Measurements from ENCODE around the gene SLC6A6. TPM values are rescaled to one million over a fixed set of nuclear protein-coding genes. Genes with fewer than 3 reads are reported as not detected.
"Not testable (repeated sequence)": the region's sequence is repeated elsewhere in the genome, so short reads cannot be mapped to it uniquely, and the experiment has no call there.

The SLC6A6 gene
- total RNA-seq, 1 donor from 2014 or later = 30.3 TPM

DNA sequence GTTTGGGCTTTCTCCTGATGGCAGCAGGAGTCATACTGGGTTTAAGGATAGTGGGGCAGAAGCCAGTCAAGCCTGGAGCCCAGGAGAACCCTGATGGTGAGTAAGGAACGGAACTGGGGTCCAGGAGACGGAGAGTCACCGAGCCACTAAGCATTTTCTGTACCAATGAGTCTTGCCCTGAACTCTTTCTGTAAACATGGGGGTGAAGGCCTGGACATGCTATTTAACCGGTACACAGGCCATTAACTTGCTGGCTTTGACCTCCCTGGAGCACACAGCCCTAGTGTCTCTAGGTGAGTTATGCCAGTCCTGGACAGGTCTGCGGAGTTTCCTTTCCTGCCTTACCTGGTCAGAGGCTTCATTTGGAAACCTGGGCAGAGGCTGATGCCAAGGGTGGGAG lies 3.9 kb downstream of the SLC6A6 start:
- H3K27ac Mint-ChIP-seq = peak overlapping the region; percentile 67
- peaks cover 19% of the 10 kb centered on the region for H3K4me1 Mint-ChIP-seq (ENCODE audit: unreplicated experiment)
- no peaks in the 10 kb centered on the region for H3K9me3 Mint-ChIP-seq
- DNase-seq (ENCODE audit: extremely low spot score, unreplicated experiment) = no peak
- TF ChIP-seq, protein P1, sequence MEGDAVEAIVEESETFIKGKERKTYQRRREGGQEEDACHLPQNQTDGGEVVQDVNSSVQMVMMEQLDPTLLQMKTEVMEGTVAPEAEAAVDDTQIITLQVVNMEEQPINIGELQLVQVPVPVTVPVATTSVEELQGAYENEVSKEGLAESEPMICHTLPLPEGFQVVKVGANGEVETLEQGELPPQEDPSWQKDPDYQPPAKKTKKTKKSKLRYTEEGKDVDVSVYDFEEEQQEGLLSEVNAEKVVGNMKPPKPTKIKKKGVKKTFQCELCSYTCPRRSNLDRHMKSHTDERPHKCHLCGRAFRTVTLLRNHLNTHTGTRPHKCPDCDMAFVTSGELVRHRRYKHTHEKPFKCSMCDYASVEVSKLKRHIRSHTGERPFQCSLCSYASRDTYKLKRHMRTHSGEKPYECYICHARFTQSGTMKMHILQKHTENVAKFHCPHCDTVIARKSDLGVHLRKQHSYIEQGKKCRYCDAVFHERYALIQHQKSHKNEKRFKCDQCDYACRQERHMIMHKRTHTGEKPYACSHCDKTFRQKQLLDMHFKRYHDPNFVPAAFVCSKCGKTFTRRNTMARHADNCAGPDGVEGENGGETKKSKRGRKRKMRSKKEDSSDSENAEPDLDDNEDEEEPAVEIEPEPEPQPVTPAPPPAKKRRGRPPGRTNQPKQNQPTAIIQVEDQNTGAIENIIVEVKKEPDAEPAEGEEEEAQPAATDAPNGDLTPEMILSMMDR (conservative IDR thresholded peaks at IDR 0.05) = no peak
- H3K4me3 Mint-ChIP-seq = peak overlapping the region; percentile 34
- peaks cover 7% of the 10 kb centered on the region for H3K36me3 Mint-ChIP-seq
- peaks cover 6% of the 10 kb centered on the region for H3K27me3 Mint-ChIP-seq

DNA sequence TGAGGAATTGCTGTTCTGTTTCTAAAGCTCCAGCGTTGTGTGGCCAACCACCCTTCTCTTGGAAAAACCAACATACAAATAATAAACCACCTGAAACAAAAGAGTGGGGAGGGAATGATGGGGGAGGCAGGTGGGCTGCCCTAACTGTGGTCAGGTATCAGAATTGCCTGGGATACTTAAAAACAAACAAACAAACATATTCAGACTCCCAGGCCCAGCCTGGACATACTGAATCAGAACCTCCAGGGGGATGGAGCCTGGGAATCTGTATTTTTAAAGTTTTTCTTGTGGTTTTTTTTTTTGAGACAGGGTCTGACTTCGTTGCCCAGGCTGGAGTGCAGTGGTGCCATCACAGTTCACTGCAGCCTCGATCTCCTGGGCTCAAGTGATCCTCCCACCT lies 4.4 kb downstream of the SLC6A6 start:
- no peak for DNase-seq (ENCODE audit: extremely low spot score, unreplicated experiment)
- TF ChIP-seq, protein P1 (conservative IDR thresholded peaks at IDR 0.05) = no peak

DNA sequence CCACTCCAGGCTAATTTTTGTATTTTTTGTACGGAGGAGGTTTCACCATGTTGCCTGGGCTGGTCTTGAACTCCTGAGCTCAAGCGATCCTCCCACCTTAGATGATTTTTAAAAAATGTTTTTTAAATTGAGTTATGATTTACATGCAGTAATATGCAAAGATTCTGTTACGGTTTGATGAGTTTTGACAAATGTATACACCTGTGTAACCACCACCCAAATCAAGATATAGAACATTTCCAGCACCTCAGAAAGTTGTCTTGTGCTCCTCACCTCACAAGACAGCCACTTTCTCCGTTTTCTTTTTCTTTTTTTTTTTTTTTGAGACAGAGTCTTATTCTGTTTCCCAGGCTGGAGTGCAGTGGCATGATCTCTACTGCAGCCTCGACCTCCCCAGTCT lies 4.8 kb downstream of the SLC6A6 start:
- H3K9me3 Mint-ChIP-seq = no peaks in the 10 kb centered on the region
- DNase-seq (ENCODE audit: extremely low spot score, unreplicated experiment) = no peak
- peaks cover 7% of the 10 kb centered on the region for H3K36me3 Mint-ChIP-seq
- no peak overlapping the region for H3K4me3 Mint-ChIP-seq
- no peaks in the 10 kb centered on the region for H3K27me3 Mint-ChIP-seq
- TF ChIP-seq, protein P1 (conservative IDR thresholded peaks at IDR 0.05) = no peak
- peaks cover 15% of the 10 kb centered on the region for H3K4me1 Mint-ChIP-seq (ENCODE audit: unreplicated experiment)
- no peak overlapping the region for H3K27ac Mint-ChIP-seq

More for the DNA sequence above, 4.4 kb downstream of the SLC6A6 start:
- peak overlapping the region; percentile 34 for H3K4me3 Mint-ChIP-seq
- no peaks in the 10 kb centered on the region for H3K9me3 Mint-ChIP-seq
- peaks cover 17% of the 10 kb centered on the region for H3K4me1 Mint-ChIP-seq (ENCODE audit: unreplicated experiment)
- H3K36me3 Mint-ChIP-seq = peaks cover 7% of the 10 kb centered on the region
- H3K27me3 Mint-ChIP-seq = peaks cover 3% of the 10 kb centered on the region
- peak overlapping the region; percentile 67 for H3K27ac Mint-ChIP-seq

DNA sequence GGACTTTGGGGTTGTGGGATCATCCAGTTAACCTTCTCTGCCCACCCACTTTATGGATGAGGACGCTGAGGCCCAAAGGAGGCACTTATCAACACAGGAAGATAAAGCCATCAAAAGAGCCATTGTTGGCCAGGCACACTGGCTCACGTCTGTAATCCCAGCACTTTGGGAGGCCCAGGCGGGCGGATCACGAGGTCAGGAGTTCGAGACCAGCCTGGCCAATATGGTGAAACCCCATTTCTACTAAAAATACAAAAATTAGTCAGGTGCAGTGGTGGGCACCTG lies 7.3 kb downstream of the SLC6A6 start:
- H3K36me3 Mint-ChIP-seq; H3K9me3 Mint-ChIP-seq; H3K27me3 Mint-ChIP-seq; H3K27ac Mint-ChIP-seq; DNase-seq (ENCODE audit: extremely low spot score, unreplicated experiment); H3K4me3 Mint-ChIP-seq: not testable (repeated sequence)
- H3K4me1 Mint-ChIP-seq (ENCODE audit: unreplicated experiment) = peaks cover 15% of the 10 kb centered on the region

DNA sequence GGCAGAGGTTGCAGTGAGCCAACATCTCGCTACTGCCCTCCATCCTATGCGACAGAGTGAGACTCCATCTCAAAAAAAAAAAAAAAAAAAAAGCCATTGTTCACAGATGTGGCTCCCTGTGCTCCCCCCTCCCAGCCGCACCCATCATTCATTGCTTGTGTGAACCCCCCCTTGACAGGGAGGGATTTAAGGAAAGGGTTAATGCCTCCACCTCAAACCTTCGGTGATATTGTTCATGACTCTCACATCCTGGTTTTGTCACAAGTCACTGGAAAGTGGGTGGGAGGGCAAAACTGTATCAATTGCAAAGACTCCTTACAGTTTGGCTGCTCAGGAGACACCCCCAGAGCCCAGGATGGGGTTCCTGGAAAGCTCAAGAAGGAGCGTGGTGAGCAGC lies 7.7 kb downstream of the SLC6A6 start:
- Mint-ChIP-seq H3K9me3 (no peaks in the 10 kb centered on the region), H3K27ac (no peak overlapping the region)

DNA sequence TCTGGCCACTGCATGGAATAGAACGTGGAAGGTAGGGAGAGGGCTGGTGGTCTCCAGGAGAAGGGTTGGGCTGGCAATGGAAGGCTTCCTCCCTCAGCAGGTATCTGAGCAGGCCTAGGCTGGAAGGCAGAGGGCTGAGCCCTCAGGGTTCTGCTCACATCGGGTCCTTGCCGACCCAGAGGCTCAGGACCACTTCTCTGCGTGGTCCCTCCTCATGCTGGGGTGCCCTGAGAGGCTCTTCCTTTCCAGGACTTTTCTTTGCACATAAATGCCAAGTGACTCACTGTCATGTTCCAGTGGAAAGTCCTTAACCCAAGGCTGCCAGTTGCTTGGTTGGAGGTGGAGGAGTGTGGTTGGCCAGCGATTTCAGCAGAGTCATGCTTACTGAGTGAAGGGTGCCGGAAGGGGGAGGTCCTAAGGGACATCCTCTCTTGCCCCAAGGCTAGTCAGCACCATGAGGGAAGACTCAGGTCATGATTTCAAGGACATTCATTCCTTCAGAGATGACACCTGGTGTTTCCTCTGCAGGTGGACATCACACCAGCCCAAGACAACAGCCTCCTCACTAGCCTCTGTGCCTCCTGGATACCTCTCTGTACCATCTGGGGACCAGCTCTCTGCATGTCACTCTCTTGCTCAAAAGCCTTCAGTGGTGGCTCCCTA lies 8.2 kb downstream of the SLC6A6 start:
- Mint-ChIP-seq H3K4me3 (no peak overlapping the region), H3K27ac (no peak overlapping the region), H3K27me3 (no peaks in the 10 kb centered on the region), H3K9me3 (no peaks in the 10 kb centered on the region), H3K4me1 (ENCODE audit: unreplicated experiment) (peaks cover 16% of the 10 kb centered on the region), H3K36me3 (peaks cover 7% of the 10 kb centered on the region)
- no peak for DNase-seq (ENCODE audit: extremely low spot score, unreplicated experiment)
- TF ChIP-seq, protein P1 (conservative IDR thresholded peaks at IDR 0.05) = no peak

More for the DNA sequence above, 7.7 kb downstream of the SLC6A6 start:
- Mint-ChIP-seq H3K4me3 (no peak overlapping the region), H3K27me3 (no peaks in the 10 kb centered on the region), H3K4me1 (ENCODE audit: unreplicated experiment) (peaks cover 18% of the 10 kb centered on the region), H3K36me3 (peaks cover 7% of the 10 kb centered on the region)
- TF ChIP-seq, protein P1 (conservative IDR thresholded peaks at IDR 0.05) = no peak
- no peak for DNase-seq (ENCODE audit: extremely low spot score, unreplicated experiment)
